HCT116 (cell line): ENCODE measurements around the gene HBA1. TPM values are rescaled to one million over a fixed set of nuclear protein-coding genes. Genes with fewer than 3 reads are reported as not detected.

Experiments
- ATAC-seq: fragments of 200-7000 bp; cut with Tn5 transposase; 2 replicates; pipeline ENCODE4 v1.9.1; 2020; ENCODE audit warnings: mild to moderate bottlenecking, moderate library complexity
- BruUV-seq: library from RNA; stranded (reverse); fragments of 400-500 nt; replicated peaks from 2 replicates; lab custom pipeline; 2021; lab: Mats Ljungman, UMichigan
- CTCF ChIA-PET: fragments of 300-600 bp; sonication (Branson Sonifier 250); formaldehyde crosslinking; loops from one replicate; lab custom pipeline; 2021; ENCODE audit warnings: antibody characterized with exemption; lab: Charles Lee
- POLR2A ChIA-PET: fragments of 300-600, 350-600 bp; sonication (Branson Sonifier 250); formaldehyde crosslinking; loops from one replicate; lab custom pipeline; 2021; ENCODE audit warnings: antibody characterized with exemption; lab: Charles Lee
- RAD21 ChIA-PET, 2 experiments: fragments of 300-600 bp; sonication (Branson Sonifier 250); formaldehyde crosslinking; loops; one replicate each; lab custom pipeline; 2023; ENCODE audit warnings: low total read pairs in 2 of 2; ENCODE audit not compliant: uncharacterized antibody in 2 of 2, unreplicated experiment in 2 of 2, low non-redundant PET in 1 of 2; lab: Charles Lee
- DNase-seq: peaks from one replicate; pipeline ENCODE4 v3.0.0-alpha.2; 2010; ENCODE audit warnings: low read depth, low spot score
- H2AFZ ChIP-seq: fragments of 200-600 bp; shearing (Covaris generic), sonication (generic); 2 replicates; pipeline ENCODE4 v1.6.1; 2017; ENCODE audit warnings: low read depth, mixed run types, mixed read lengths, antibody characterized with exemption, low read length; ENCODE audit not compliant: poor library complexity, severe bottlenecking
- H3K27ac ChIP-seq: 2 replicates; pipeline ENCODE4 v1.5.1; 2012; ENCODE audit warnings: low read depth, low read length
- H3K27me3 ChIP-seq: fragments of 200-600 bp; sonication (generic); 2 replicates; pipeline ENCODE4 v1.6.1; 2016; ENCODE audit warnings: mixed run types, low read length, mixed read lengths; ENCODE audit not compliant: insufficient read depth
- H3K36me3 ChIP-seq, 2 experiments: fragments of 200-500 bp in 1 of 2; fragments of 200-600 bp in 1 of 2; sonication (Bioruptor generic) in 1 of 2; sonication (generic) in 1 of 2; 2 replicates each; pipeline versions ENCODE4 v1.5.1 to v1.6.1; 2014 to 2016; ENCODE audit warnings: low read length in 2 of 2, inconsistent platforms in 1 of 2, mixed read lengths in 1 of 2, mixed run types in 1 of 2; ENCODE audit not compliant: insufficient read depth in 2 of 2, control insufficient read depth in 1 of 2
- H3K4me1 ChIP-seq, 2 experiments: fragments of 200-600 bp in 1 of 2; sonication (generic) in 1 of 2; 2 replicates each; pipeline versions ENCODE4 v1.5.1 to v1.6.1; 2012 to 2017; ENCODE audit warnings: low read length in 2 of 2, inconsistent platforms in 1 of 2, mild to moderate bottlenecking in 1 of 2, mixed read lengths in 1 of 2, mixed run types in 1 of 2, moderate library complexity in 1 of 2; ENCODE audit not compliant: insufficient read depth in 2 of 2, control insufficient read depth in 1 of 2
- H3K4me2 ChIP-seq: fragments of 200-600 bp; sonication (generic); 2 replicates; pipeline ENCODE4 v1.6.1; 2017; ENCODE audit warnings: mixed run types, low read length, mixed read lengths
- H3K4me3 ChIP-seq, 2 experiments: fragments of 200-600 bp in 1 of 2; sonication (generic) in 1 of 2; replicated peaks in 1 of 2; 2 replicates each; pipeline ENCODE4 v1.5.1; 2011 to 2016; ENCODE audit warnings: low read length in 2 of 2, control low read depth in 1 of 2, low read depth in 1 of 2, mild to moderate bottlenecking in 1 of 2, mixed read lengths in 1 of 2, mixed run types in 1 of 2
- H3K79me2 ChIP-seq: fragments of 200-600 bp; sonication (generic); 2 replicates; pipeline ENCODE4 v1.6.1; 2017; ENCODE audit warnings: mild to moderate bottlenecking, mixed run types, low read length, moderate library complexity, mixed read lengths; ENCODE audit not compliant: insufficient read depth
- H3K9ac ChIP-seq: fragments of 200-600 bp; sonication (generic); 2 replicates; pipeline ENCODE4 v1.6.1; 2016; ENCODE audit warnings: low read length, mixed read lengths
- H3K9me2 ChIP-seq: fragments of 200-600 bp; sonication (generic), shearing (Covaris generic); 2 replicates; pipeline ENCODE4 v1.6.1; 2017; ENCODE audit warnings: mixed run types, mild to moderate bottlenecking, moderate library complexity; ENCODE audit not compliant: insufficient read depth
- H3K9me3 ChIP-seq, 2 experiments: fragments of 200-500 bp in 1 of 2; fragments of 200-600 bp in 1 of 2; sonication (Bioruptor generic) in 1 of 2; sonication (generic) in 1 of 2; 2 replicates each; pipeline ENCODE4 v1.6.1; 2014 to 2017; ENCODE audit warnings: low read length in 2 of 2, mixed read lengths in 2 of 2, inconsistent platforms in 1 of 2, low read depth in 1 of 2, mild to moderate bottlenecking in 1 of 2, mixed run types in 1 of 2, moderate library complexity in 1 of 2; ENCODE audit not compliant: control insufficient read depth in 1 of 2, insufficient read depth in 1 of 2
- H4K20me1 ChIP-seq: fragments of 200-600 bp; sonication (generic), shearing (Covaris generic); 2 replicates; pipeline ENCODE4 v1.6.1; 2017; ENCODE audit warnings: mixed run types, mild to moderate bottlenecking, moderate library complexity; ENCODE audit not compliant: insufficient read depth
- CBX3 ChIP-seq: IDR thresholded peaks from 2 replicates; pipeline ENCODE4 v1.6.1; 2012; ENCODE audit warnings: low read depth
- CEBPB ChIP-seq: IDR thresholded peaks from 2 replicates; pipeline ENCODE4 v1.6.1; 2012; ENCODE audit warnings: low read depth
- CTCF ChIP-seq, 3 experiments: fragments of 200-600 bp in 1 of 3; sonication (generic) in 1 of 3; IDR thresholded peaks in 2 of 3; conservative IDR thresholded peaks in 1 of 3; 2 replicates each; pipeline ENCODE4 v1.5.1; 2012 to 2017; ENCODE audit warnings: low read depth in 2 of 3, low read length in 2 of 3, antibody characterized with exemption in 1 of 3, borderline replicate concordance in 1 of 3, control low read depth in 1 of 3, mild to moderate bottlenecking in 1 of 3, mixed read lengths in 1 of 3, mixed run types in 1 of 3, moderate library complexity in 1 of 3; ENCODE audit not compliant: insufficient read depth in 1 of 3
- EGR1 ChIP-seq: IDR thresholded peaks from 2 replicates; pipeline ENCODE4 v1.6.1; 2012; ENCODE audit warnings: low read depth
- ELF1 ChIP-seq: IDR thresholded peaks from 2 replicates; pipeline ENCODE4 v1.6.1; 2012; ENCODE audit warnings: low read depth, borderline replicate concordance
- EZH2 ChIP-seq: fragments of 200-600 bp; sonication (generic); IDR thresholded peaks from 2 replicates; pipeline ENCODE4 v1.6.1; 2017; ENCODE audit warnings: antibody characterized with exemption, mixed run types
- FOSL1 ChIP-seq: IDR thresholded peaks from 2 replicates; pipeline ENCODE4 v1.6.1; 2012; ENCODE audit warnings: low read depth
- JUND ChIP-seq: IDR thresholded peaks from 2 replicates; pipeline ENCODE4 v1.6.1; 2012
- POLR2A ChIP-seq: IDR thresholded peaks from 2 replicates; pipeline ENCODE4 v1.7.0; 2011; ENCODE audit warnings: borderline replicate concordance; ENCODE audit not compliant: insufficient read depth, insufficient read length; ENCODE audit errors: extremely low read depth
- POLR2AphosphoS5 ChIP-seq: IDR thresholded peaks from 2 replicates; pipeline ENCODE4 v1.6.1; 2011; ENCODE audit warnings: mild to moderate bottlenecking, low read depth, low read length, moderate library complexity
- RAD21 ChIP-seq: IDR thresholded peaks from 2 replicates; pipeline ENCODE4 v1.6.1; 2012; ENCODE audit warnings: low read depth, mild to moderate bottlenecking
- REST ChIP-seq: IDR thresholded peaks from 2 replicates; pipeline ENCODE4 v1.6.1; 2012; ENCODE audit warnings: low read depth
- SIN3A ChIP-seq: IDR thresholded peaks from 2 replicates; pipeline ENCODE4 v1.6.1; 2012; ENCODE audit warnings: low read depth
- SP1 ChIP-seq: IDR thresholded peaks from 2 replicates; pipeline ENCODE4 v1.6.1; 2012; ENCODE audit warnings: low read depth
- SRF ChIP-seq: IDR thresholded peaks from 2 replicates; pipeline ENCODE4 v1.6.1; 2012; ENCODE audit warnings: low read depth
- TCF7L2 ChIP-seq: IDR thresholded peaks from 2 replicates; pipeline ENCODE4 v1.7.0; 2011; ENCODE audit warnings: borderline replicate concordance, inconsistent platforms; ENCODE audit not compliant: insufficient read depth, insufficient read length; ENCODE audit errors: extremely low read depth
- YY1 ChIP-seq: IDR thresholded peaks from 2 replicates; pipeline ENCODE4 v1.6.1; 2011; ENCODE audit warnings: low read length, low read depth, moderate library complexity, mild to moderate bottlenecking; ENCODE audit not compliant: insufficient replicate concordance; ENCODE audit errors: extremely low read depth
- ZFX ChIP-seq: fragments of 450-650 bp; IDR thresholded peaks from 2 replicates; pipeline ENCODE4 v1.6.1; 2017
- ZNF274 ChIP-seq: fragments of 200-500 bp; sonication (Bioruptor generic); IDR thresholded peaks from 2 replicates; pipeline ENCODE4 v1.6.1; 2014; ENCODE audit warnings: mild to moderate bottlenecking, low read depth, low read length, inconsistent platforms
- intact Hi-C: fragments of 100-400 bp; cut with micrococcal nuclease; formaldehyde crosslinking; loops from 2 replicates; pipeline ENCODE4 v1.10.0; 2022
- total RNA-seq: library from RNA; stranded (reverse); gene quantifications from one replicate; pipeline ENCODE4 v1.2.1, GENCODE V29; 2021; ENCODE audit not compliant: unreplicated experiment

Gene HBA1
- total RNA-seq, 1 experiment from 2014 or later: 4.9 TPM

GRCh38 chr16:143456-143855, 33.0 kb upstream of the HBA1 start:
- Histone ChIP-seq H3K4me3 (no peak overlapping the region), H3K27ac (no peak overlapping the region), H3K79me2 (no peaks in the 10 kb centered on the region), H3K4me1 (no peaks in the 10 kb centered on the region), H3K9me3 (no peaks in the 10 kb centered on the region), H2AFZ (no peak overlapping the region), H4K20me1 (no peaks in the 10 kb centered on the region), H3K36me3 (no peaks in the 10 kb centered on the region), H3K9me2 (no peaks in the 10 kb centered on the region), H3K27me3 (no peaks in the 10 kb centered on the region), H3K4me2 (no peak overlapping the region), H3K9ac (no peak overlapping the region)
- DNase-seq (no peak), ATAC-seq (no peak)
- BruUV-seq: no TSS peak
- TF ChIP-seq REST (no peak), JUND (no peak), POLR2AphosphoS5 (no peak), CBX3 (no peak), CTCF (IDR thresholded peaks at IDR 0.05 in 2 of 3, conservative IDR thresholded peaks at IDR 0.05 in 1 of 3; ENCODE audit: borderline replicate concordance in 1 of 3, insufficient read depth in 1 of 3, low read depth in 2 of 3, low read length in 2 of 3) (no peak), CEBPB (no peak), ELF1 (no peak), EZH2 (no peak), SP1 (no peak), EGR1 (no peak), RAD21 (no peak), YY1 (no peak), ZNF274 (no peak), POLR2A (no peak), TCF7L2 (no peak), SRF (no peak), SIN3A (no peak), FOSL1 (no peak), ZFX (no peak)
- ChIA-PET RAD21 (no interaction called here), POLR2A (no interaction called here), CTCF (no interaction called here)
- intact Hi-C loops: no loop called here
